ENCODE data around the gene SHC1.

DNA sequence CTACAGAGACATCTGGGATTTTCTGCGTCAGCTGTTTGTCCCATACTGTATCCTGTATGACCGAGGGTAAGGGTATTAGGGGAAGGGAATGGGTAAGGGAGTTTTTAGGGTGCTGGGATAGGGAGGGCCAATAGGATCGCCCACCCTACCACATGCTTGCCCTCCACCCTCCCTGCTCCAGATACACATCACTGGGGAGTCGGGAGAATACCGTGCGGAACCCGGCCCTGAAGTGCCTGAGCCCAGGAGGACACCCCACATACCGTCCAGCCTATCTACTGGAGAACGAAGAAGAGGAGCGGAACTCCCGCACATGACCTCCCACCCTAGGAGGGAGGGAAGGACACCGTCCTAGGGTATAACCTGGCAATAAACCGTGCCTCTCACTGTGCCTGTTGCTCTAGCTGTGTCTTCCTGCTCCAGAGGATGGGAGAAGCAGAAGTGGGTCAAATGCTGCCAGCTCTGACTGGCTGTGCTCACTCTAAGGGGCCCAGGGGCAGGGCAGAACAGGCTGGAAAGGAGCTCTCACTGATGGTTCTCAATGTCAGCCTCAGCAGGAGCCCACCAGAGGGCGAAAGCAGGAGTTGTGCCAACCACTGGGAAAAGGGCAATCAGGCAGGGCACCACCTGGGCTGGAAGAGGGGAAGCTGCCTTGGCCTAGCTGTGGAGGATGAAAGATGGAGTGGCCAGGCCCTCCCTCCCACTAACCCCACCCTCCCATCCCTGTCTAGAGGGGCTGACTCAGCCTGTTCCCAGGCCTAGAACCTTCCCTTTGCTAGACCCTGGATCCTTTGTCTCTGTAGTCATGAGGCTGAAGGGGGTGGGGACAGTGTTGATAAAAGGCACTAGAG, 22.4 kb upstream of the SHC1 start:
- no peak for TF ChIP-seq ZNF274 (IDR thresholded peaks at IDR 0.05; ENCODE audit: low read depth, low read length)
- TF ChIP-seq YY1 (IDR thresholded peaks at IDR 0.05; ENCODE audit: insufficient read depth, insufficient read length) = no peak
- no peak for TF ChIP-seq SUZ12 (IDR thresholded peaks at IDR 0.05; ENCODE audit: extremely low read depth, insufficient read depth, insufficient read length)
